BJ (cell line): ENCODE measurements around the gene MAPK1. TPM values are rescaled to one million over a fixed set of nuclear protein-coding genes. Genes with fewer than 3 reads are reported as not detected.
"Not testable (repeated sequence)": the region's sequence is repeated elsewhere in the genome, so short reads cannot be mapped to it uniquely, and the experiment has no call there.

Experiments used
- CTCF ChIA-PET: fragments of 350-600 bp; formaldehyde crosslinking; extraction: SDS; loops from one replicate; lab custom pipeline; 2021; ENCODE audit warnings: antibody characterized with exemption, inconsistent platforms; lab: Yijun Ruan, JAX
- POLR2A ChIA-PET: fragments of 300-600 bp; sonication (Branson Sonifier 250); formaldehyde crosslinking; extraction: SDS; loops from one replicate; lab custom pipeline; 2021; ENCODE audit warnings: antibody characterized with exemption; lab: Charles Lee
- DNase-seq: peaks from one replicate; pipeline ENCODE4 v3.0.0-alpha.2; 2011; ENCODE audit warnings: low read depth
- H3K27me3 ChIP-seq: 2 replicates; pipeline ENCODE4 v1.6.0; 2011; ENCODE audit warnings: low read length; ENCODE audit not compliant: control insufficient read depth, insufficient read depth
- H3K36me3 ChIP-seq: 2 replicates; pipeline ENCODE4 v1.5.1; 2011; ENCODE audit warnings: low read length; ENCODE audit not compliant: control insufficient read depth, insufficient read depth
- H3K4me3 ChIP-seq: 2 replicates; pipeline ENCODE4 v1.5.1; 2011; ENCODE audit warnings: low read depth, mild to moderate bottlenecking, control low read depth, low read length
- polyA plus RNA-seq: library from polyadenylated mRNA; depleted of rRNA; stranded (reverse); fragments of >200 nt; gene quantifications from 2 replicates; pipeline ENCODE4 v1.2.3, GENCODE V29; 2011
- TF ChIP-seq, protein P1 (sequence below): IDR thresholded peaks from 2 replicates; pipeline ENCODE4 v1.5.1; 2011; ENCODE audit warnings: low read depth, mild to moderate bottlenecking, control low read depth, inconsistent platforms, low read length, moderate library complexity; ENCODE audit not compliant: insufficient read depth

The MAPK1 gene
- polyA plus RNA-seq, 1 experiment: 119 TPM

GRCh38 chr22:21797444-21798221 is 69.8 kb downstream of the MAPK1 start:
- Histone ChIP-seq H3K36me3 (peaks cover 14% of the 10 kb centered on the region), H3K4me3 (no peak overlapping the region), H3K27me3 (no peaks in the 10 kb centered on the region)
- ChIA-PET POLR2A (no interaction called here), CTCF (no interaction called here)
- DNase-seq: peak; percentile 26
- TF ChIP-seq, protein P1, sequence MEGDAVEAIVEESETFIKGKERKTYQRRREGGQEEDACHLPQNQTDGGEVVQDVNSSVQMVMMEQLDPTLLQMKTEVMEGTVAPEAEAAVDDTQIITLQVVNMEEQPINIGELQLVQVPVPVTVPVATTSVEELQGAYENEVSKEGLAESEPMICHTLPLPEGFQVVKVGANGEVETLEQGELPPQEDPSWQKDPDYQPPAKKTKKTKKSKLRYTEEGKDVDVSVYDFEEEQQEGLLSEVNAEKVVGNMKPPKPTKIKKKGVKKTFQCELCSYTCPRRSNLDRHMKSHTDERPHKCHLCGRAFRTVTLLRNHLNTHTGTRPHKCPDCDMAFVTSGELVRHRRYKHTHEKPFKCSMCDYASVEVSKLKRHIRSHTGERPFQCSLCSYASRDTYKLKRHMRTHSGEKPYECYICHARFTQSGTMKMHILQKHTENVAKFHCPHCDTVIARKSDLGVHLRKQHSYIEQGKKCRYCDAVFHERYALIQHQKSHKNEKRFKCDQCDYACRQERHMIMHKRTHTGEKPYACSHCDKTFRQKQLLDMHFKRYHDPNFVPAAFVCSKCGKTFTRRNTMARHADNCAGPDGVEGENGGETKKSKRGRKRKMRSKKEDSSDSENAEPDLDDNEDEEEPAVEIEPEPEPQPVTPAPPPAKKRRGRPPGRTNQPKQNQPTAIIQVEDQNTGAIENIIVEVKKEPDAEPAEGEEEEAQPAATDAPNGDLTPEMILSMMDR: no peak

- Histone ChIP-seq H3K4me3 (no peak overlapping the region), H3K36me3 (peaks cover 14% of the 10 kb centered on the region), H3K27me3 (no peaks in the 10 kb centered on the region)
- ChIA-PET POLR2A (no interaction called here), CTCF (interaction anchor here (0.9 kb wide), 1 partner anchor 55 kb away, joined by 3 read pairs; no protein-coding TSS in a partner anchor)
- DNase-seq: no peak
- TF ChIP-seq, protein P1: no peak
Measured at GRCh38 chr22:21796863-21797262, 70.6 kb downstream of the MAPK1 start.

GRCh38 chr22:21796231-21796630 is 71.2 kb downstream of the MAPK1 start:
- no peak for DNase-seq
- peaks cover 14% of the 10 kb centered on the region for H3K36me3 ChIP-seq
- TF ChIP-seq, protein P1: no peak
- POLR2A ChIA-PET: no interaction called here
- H3K4me3 ChIP-seq: no peak overlapping the region
- CTCF ChIA-PET: interaction anchor here (0.6 to 0.9 kb wide), 2 partner anchors 36 to 55 kb away, joined by 3 read pairs; no protein-coding TSS in a partner anchor
- no peaks in the 10 kb centered on the region for H3K27me3 ChIP-seq

GRCh38 chr22:21793716-21794115 is 73.7 kb downstream of the MAPK1 start:
- H3K27me3 ChIP-seq, H3K36me3 ChIP-seq, DNase-seq, CTCF ChIA-PET, POLR2A ChIA-PET, H3K4me3 ChIP-seq: not testable (repeated sequence)

- no peak overlapping the region for H3K4me3 ChIP-seq
- no peaks in the 10 kb centered on the region for H3K27me3 ChIP-seq
- no peak for DNase-seq
- POLR2A ChIA-PET: no interaction called here
- TF ChIP-seq, protein P1: no peak
- CTCF ChIA-PET: no interaction called here
- peaks cover 5% of the 10 kb centered on the region for H3K36me3 ChIP-seq
Measured at GRCh38 chr22:21791635-21792625, 75.5 kb downstream of the MAPK1 start.

DNA sequence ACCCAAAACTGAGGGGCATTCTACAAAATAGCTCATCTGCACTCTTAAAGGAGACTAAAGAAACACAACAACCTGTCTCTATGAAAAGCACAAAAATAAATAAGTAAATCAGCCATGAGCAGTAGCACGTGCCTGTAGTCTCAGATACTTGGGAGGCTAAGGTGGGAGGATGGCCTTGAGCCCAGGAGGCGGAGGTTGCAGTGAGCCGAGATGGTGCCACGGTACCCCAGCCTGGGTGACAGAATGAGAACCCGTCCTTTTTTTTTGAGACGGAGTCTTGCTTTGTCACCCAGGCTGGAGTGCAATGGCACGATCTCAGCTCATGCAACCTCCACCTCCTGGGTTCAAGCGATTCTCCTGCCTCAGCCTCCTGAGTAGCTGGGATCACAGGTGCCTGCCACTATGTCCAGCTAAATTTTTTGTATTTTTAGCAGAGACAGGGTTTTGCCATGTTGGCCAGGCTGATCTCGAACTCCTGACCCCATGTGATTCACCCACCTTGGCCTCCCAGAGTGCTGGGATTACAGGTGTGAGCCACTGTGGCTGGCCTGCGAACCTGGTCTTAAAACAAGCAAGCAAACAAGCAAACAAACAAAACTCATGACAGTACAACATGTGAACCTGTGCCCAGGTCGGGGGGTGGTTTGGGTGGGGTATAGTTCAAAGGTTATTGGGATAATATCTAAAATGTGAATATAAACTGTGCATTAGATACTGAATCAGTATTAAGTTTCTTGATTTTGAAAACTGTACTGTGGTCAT is 76.4 kb downstream of the MAPK1 start:
- CTCF ChIA-PET, DNase-seq, H3K4me3 ChIP-seq, H3K36me3 ChIP-seq, POLR2A ChIA-PET, H3K27me3 ChIP-seq: not testable (repeated sequence)
